Progenitor cell of endocrine pancreas (in vitro differentiated cells): Measurements from ENCODE around the gene TEX11. TPM values are rescaled to one million over a fixed set of nuclear protein-coding genes. Genes with fewer than 3 reads are reported as not detected.
"Not testable (repeated sequence)": the region's sequence is repeated elsewhere in the genome, so short reads cannot be mapped to it uniquely, and the experiment has no call there.

Experiments
- DNase-seq: peaks from one replicate; pipeline ENCODE4 v3.0.0; 2021; ENCODE audit warnings: low spot score; ENCODE audit not compliant: unreplicated experiment
- H3K27ac Mint-ChIP-seq: 2 replicates; pipeline ENCODE4 v1.8.0; 2021; ENCODE audit warnings: mild to moderate bottlenecking, moderate library complexity, mixed read lengths
- H3K27me3 Mint-ChIP-seq: 2 replicates; pipeline ENCODE4 v1.8.0; 2021; ENCODE audit warnings: mixed read lengths
- H3K36me3 Mint-ChIP-seq: 2 replicates; pipeline ENCODE4 v1.8.0; 2022; ENCODE audit warnings: mixed read lengths; ENCODE audit not compliant: insufficient read depth
- H3K4me1 Mint-ChIP-seq: 2 replicates; pipeline ENCODE4 v1.8.0; 2021; ENCODE audit warnings: low read depth, mixed read lengths
- H3K4me3 Mint-ChIP-seq: 2 replicates; pipeline ENCODE4 v1.8.0; 2021; ENCODE audit warnings: low read depth, mild to moderate bottlenecking, moderate library complexity, mixed read lengths
- H3K9me3 Mint-ChIP-seq: 2 replicates; pipeline ENCODE4 v1.8.0; 2021; ENCODE audit warnings: low read depth, mixed read lengths
- CTCF ChIP-seq: fragments of 200-600 bp; sonication (generic); IDR thresholded peaks from one replicate; pipeline ENCODE4 v1.5.0; 2021; ENCODE audit warnings: antibody characterized with exemption, mild to moderate bottlenecking; ENCODE audit not compliant: unreplicated experiment
- total RNA-seq: library from RNA; stranded (reverse); gene quantifications from 2 replicates; pipeline ENCODE4 v1.2.1, GENCODE V29; 2021

Gene TEX11
- total RNA-seq, 1 donor from 2014 or later: 6.5 TPM

- Mint-ChIP-seq H3K9me3 (peaks cover 10% of the 10 kb centered on the region), H3K27me3 (no peaks in the 10 kb centered on the region), H3K4me1 (no peaks in the 10 kb centered on the region), H3K36me3 (no peaks in the 10 kb centered on the region), H3K4me3 (no peak overlapping the region), H3K27ac (no peak overlapping the region)
- TF ChIP-seq CTCF: no peak
- DNase-seq: no peak
Observed at GRCh38 chrX:70656304-70656703, 252.2 kb downstream of the TEX11 start.

DNA sequence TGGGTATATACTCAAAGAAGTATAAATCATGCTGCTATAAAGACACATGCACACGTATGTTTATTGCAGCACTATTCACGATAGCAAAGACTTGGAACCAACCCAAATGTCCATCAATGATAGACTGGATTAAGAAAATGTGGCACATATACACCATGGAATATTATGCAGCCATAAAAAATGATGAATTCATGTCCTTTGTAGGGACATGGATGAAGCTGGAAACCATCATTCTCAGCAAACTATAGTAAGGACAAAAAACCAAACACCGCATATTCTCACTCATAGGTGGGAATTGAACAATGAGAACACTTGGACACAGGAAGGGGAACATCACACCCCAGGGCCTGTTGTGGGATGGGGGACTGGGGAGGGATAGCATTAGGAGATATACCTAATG lies 260.6 kb downstream of the TEX11 start:
- not testable (repeated sequence) for DNase-seq, H3K36me3 Mint-ChIP-seq, H3K4me1 Mint-ChIP-seq, H3K27me3 Mint-ChIP-seq, H3K4me3 Mint-ChIP-seq, H3K27ac Mint-ChIP-seq
- peaks cover 27% of the 10 kb centered on the region for H3K9me3 Mint-ChIP-seq

- Mint-ChIP-seq H3K27me3 (no peaks in the 10 kb centered on the region), H3K4me3 (no peak overlapping the region), H3K4me1 (no peaks in the 10 kb centered on the region), H3K27ac (no peak overlapping the region), H3K36me3 (no peaks in the 10 kb centered on the region), H3K9me3 (peaks cover 14% of the 10 kb centered on the region)
- TF ChIP-seq CTCF: no peak
- DNase-seq: no peak
Observed at GRCh38 chrX:70636218-70636617, 272.3 kb downstream of the TEX11 start.

DNA sequence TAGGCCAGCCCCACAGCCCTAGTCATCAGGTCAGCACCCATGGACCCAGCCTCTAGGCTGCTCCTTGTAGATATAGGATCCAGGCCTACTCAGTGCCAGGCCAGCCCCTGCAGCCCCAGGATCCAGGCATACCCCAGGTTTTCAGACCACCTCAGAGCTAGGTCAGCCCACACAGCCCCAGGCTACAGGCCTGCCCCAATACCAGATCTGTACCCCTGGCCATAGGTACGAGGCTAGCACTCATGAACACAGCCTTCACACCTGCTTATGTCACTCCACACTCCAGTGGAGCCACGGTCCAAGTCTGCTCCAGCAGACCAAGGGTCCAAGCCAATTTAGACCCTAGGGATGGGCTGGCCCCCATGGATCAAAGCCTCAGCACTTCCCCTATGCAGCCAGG lies 272.8 kb downstream of the TEX11 start:
- Mint-ChIP-seq H3K4me1 (no peaks in the 10 kb centered on the region), H3K9me3 (peaks cover 11% of the 10 kb centered on the region), H3K36me3 (no peaks in the 10 kb centered on the region), H3K27me3 (no peaks in the 10 kb centered on the region), H3K27ac (no peak overlapping the region), H3K4me3 (no peak overlapping the region)
- DNase-seq: no peak
- no peak for TF ChIP-seq CTCF

GRCh38 chrX:70635227-70635626 lies 273.3 kb downstream of the TEX11 start:
- TF ChIP-seq CTCF: no peak
- Mint-ChIP-seq H3K27me3 (no peaks in the 10 kb centered on the region), H3K27ac (no peak overlapping the region), H3K9me3 (peaks cover 10% of the 10 kb centered on the region), H3K36me3 (no peaks in the 10 kb centered on the region), H3K4me1 (no peaks in the 10 kb centered on the region), H3K4me3 (no peak overlapping the region)
- DNase-seq: no peak

DNA sequence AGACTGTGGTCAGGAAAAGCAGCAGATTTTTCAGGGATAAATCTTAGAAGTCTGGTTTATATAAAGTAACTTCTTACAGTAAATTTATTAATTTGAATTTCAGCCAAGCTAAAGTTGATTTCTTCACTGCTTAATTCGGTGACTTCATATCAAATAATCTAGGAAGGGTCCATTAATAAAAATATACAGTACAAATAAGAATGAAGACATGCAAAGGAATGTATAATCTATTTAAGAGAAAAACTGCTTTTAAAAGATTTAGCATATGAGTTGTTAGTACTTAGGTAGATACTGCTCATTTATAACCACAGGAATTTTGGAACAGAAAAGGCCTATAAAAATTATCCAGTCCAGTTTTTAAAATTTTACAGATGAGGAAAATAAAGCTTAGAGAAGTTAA lies 286.8 kb downstream of the TEX11 start:
- no peaks in the 10 kb centered on the region for H3K36me3 Mint-ChIP-seq
- no peaks in the 10 kb centered on the region for H3K27me3 Mint-ChIP-seq
- no peaks in the 10 kb centered on the region for H3K4me1 Mint-ChIP-seq
- no peak for DNase-seq
- no peak overlapping the region for H3K4me3 Mint-ChIP-seq
- peaks cover 24% of the 10 kb centered on the region for H3K9me3 Mint-ChIP-seq
- H3K27ac Mint-ChIP-seq: no peak overlapping the region
- no peak for TF ChIP-seq CTCF
